Activated CD4-positive, alpha-beta T cell treated with anti-CD3 and anti-CD28 coated beads, Interleukin-2, amount 50 U/mL, for 4 hours (primary cell): Measurements from ENCODE around the gene HGFAC.
"Not testable (repeated sequence)": the region's sequence is repeated elsewhere in the genome, so short reads cannot be mapped to it uniquely, and the experiment has no call there.

Source experiments
- DNase-seq, 2 experiments: peaks; one replicate each; pipeline ENCODE4 v3.0.0-alpha.2; 2020

Gene HGFAC

DNA sequence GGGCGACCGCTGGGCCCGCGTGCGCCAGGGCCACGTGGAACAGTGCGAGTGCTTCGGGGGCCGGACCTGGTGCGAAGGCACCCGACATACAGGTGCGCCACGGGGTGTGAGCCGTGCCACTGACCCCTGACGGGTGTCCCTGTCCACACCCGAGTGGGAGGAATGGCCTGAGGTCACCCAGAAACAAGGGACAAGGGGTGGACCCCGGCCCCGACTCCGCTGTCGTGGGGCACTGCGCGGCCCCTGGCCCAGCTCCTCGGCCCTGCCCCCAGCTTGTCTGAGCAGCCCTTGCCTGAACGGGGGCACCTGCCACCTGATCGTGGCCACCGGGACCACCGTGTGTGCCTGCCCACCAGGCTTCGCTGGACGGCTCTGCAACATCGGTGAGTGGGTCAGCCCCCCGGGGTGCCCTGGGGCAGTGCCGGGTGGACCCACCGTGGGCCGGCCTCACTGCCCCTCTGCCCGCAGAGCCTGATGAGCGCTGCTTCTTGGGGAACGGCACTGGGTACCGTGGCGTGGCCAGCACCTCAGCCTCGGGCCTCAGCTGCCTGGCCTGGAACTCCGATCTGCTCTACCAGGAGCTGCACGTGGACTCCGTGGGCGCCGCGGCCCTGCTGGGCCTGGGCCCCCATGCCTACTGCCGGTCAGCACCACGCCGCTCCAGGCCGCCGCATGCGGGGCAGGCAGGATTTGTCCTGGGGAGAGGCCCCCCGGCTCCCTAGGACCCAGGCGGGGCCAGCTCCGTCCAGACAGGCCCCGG lies 2.8 kb downstream of the HGFAC start:
- DNase-seq, result no peak

DNA sequence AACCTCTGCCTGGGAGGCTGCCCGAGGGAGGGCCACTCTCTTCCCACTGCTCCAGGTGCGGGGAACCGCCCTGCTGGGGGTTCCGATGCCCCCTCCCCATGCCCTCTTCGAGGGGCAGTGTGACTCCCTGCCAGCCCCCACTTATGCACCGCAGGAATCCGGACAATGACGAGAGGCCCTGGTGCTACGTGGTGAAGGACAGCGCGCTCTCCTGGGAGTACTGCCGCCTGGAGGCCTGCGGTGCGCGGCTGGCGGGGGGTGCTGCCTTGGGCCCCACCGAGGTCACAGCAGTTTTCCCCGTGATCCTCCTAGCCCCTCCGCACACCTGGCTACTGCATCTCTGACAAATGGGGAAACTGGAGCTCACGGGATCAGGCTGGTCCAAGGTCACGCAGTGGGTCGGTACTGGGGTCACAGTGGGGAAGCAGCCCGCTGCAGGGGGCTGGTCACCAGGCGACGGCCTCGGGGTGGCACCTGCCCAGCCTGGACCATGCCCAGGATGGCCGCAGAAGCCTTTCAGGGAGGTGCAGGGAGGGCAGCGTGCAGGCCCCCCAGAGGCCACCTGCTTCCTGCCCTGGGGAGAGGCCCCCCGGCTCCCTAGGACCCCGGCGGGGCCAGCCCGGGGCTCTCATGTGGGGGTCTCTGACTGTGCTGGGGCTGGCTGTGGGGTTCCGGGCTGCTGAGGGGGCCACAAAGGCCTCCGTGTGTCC lies 3.5 kb downstream of the HGFAC start:
- DNase-seq, result no peak

DNA sequence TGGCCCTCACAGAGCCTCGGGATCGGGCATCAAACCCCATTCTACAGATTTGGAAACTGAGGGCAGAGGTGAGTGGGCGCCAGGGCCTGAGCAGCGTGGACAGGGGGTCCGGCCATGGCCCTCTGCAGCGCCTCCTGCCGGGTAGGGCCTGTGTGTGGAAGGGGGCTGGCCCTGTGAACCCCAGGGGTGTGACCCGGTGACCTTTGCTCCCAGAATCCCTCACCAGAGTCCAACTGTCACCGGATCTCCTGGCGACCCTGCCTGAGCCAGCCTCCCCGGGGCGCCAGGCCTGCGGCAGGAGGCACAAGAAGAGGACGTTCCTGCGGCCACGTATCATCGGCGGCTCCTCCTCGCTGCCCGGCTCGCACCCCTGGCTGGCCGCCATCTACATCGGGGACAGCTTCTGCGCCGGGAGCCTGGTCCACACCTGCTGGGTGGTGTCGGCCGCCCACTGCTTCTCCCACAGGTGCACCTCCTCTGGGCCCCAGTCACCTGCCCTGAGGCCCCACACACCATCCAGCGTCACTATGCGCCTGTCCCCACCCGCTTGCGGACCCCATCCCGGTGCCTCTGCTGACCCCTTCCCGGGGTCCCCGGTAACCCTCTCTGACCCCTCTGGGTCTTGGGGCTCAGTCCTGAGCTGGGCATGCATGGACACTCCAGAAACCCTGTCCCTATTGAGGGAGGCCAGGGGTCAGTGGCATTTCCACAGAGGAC lies 4.2 kb downstream of the HGFAC start:
- no peak for DNase-seq

GRCh38 chr4:3446631-3447320 lies 5.0 kb downstream of the HGFAC start:
- no peak for DNase-seq

GRCh38 chr4:3447431-3448395 lies 5.9 kb downstream of the HGFAC start:
- no peak for DNase-seq

DNA sequence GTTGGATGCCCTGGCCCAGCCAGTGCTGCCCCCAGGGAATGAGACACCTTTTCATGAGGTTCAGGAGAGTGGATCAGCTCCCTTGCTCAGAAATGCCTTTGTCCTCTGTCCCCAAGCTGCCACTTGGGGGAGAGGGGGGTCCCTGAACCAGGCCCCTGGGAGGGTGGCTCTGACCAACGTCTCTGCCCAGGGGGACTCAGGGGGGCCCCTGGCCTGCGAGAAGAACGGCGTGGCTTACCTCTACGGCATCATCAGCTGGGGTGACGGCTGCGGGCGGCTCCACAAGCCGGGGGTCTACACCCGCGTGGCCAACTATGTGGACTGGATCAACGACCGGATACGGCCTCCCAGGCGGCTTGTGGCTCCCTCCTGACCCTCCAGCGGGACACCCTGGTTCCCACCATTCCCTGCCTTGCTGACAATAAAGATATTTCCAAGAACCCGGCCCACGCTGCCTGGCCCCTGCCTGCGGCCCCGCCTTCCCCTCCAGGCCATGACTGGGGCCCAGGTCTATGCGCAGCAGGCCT lies 7.3 kb downstream of the HGFAC start:
- DNase-seq, result no peak

GRCh38 chr4:3449574-3450534 lies 8.1 kb downstream of the HGFAC start:
- DNase-seq, result no peak

DNA sequence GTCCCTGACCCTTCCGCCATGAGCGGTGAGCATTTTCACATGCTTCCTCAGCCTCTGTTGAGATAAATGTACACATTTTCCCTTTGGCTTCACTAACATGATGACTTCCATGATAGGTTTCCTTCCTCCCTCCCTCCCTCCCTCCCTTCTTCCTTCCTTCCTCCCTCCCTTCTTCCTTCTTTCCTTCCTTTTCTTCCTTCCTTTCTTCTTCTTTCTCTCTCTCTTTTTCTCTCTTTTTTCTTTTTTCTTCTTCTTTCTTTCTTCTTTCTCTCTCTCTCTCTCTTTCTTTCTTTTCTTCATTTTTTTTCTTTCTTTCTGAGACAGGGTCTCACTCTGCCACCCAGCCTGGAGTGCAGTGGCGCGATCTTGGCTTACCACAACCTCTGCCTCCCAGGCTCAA lies 8.9 kb downstream of the HGFAC start:
- DNase-seq, result no peak

GRCh38 chr4:3451956-3452355 lies 10.2 kb downstream of the HGFAC start:
- no peak for DNase-seq

- DNase-seq, result no peak
Observed at GRCh38 chr4:3452376-3452775, 10.6 kb downstream of the HGFAC start.

- DNase-seq, result not testable (repeated sequence)
Observed at GRCh38 chr4:3455596-3455995, 13.8 kb downstream of the HGFAC start.

DNA sequence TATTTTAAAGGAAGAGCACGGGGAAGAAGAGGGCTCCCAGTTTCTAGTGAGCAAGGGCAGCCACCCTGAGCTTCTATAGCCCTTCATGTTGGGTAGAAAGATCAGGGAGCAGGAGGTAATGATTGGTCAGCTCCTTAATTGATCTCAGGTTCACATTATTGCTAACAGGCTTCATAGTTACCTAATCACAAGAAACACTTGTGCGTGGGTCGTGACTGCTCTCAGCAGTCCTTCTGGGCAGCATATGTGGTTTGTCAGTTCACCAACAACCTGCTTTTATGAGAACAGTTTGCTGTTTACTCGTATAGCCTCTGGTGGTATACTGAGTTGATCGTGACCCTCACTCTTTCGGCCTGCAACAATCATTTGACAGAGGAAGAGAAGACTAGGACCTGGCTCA lies 16.6 kb downstream of the HGFAC start:
- no peak for DNase-seq

- not testable (repeated sequence) for DNase-seq
Observed at GRCh38 chr4:3459156-3459555, 17.4 kb downstream of the HGFAC start.

GRCh38 chr4:3460926-3461325 lies 19.2 kb downstream of the HGFAC start:
- DNase-seq, result no peak

DNA sequence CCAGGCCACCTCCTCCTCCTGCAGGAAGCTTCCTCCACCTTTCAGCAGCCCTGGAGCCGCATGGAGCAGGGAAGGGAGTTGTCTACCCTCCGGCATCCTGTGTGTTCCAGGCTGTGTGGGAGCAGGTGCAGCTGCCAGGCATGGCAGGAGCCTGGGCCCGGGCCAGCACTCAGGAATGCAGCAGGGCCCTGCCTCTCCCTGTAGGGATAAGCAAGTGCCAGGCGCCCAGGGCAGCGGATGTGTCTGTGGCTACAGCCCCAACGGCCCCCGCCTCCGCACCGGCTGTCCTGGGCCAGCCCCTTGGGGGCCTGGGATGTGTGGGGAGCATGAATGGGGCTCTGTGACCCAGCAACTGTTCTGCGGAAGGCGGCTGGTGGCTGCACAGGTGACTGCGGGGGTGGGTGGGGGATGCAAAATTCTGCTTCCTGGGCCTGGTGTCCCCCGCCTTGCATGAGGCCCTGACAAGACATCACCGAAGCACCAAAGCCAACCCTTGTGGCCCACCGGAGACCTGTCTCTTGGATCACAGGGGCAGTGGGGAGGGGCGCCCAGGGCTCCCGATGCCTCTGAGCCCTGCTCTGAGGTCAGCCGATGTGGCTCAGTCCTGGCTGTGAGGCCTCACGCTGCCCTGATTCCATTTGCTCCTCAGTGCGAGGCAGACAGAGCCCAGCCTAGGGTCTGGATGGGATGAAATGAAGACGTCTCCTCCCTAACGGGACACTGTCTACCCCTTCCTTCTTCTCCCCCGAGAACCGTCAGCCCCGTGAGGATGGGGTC lies 19.9 kb downstream of the HGFAC start:
- no peak for DNase-seq

DNA sequence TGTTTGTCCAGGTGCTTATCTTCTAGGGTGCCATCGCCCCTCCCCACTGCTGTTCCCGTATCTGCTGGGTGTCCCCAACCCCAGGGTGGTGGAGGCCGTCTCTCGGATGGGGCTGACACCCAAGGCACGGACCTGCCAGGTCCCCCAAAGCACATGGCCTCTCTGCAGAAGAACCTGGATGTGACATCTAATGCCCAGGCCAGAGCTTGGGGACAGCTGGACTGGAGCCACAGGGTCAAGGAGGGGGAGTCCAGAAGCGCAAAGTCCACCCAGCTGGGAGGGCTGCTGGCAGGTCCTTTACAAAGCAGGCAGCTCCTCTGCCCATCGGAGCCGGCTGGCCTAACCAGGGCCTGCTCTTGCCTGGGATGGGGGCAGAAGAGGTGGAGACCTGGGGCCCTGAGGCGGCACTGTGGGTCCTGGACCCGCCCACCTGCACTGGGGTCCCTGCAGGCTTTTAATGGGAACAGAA lies 20.6 kb downstream of the HGFAC start:
- DNase-seq, result no peak

DNA sequence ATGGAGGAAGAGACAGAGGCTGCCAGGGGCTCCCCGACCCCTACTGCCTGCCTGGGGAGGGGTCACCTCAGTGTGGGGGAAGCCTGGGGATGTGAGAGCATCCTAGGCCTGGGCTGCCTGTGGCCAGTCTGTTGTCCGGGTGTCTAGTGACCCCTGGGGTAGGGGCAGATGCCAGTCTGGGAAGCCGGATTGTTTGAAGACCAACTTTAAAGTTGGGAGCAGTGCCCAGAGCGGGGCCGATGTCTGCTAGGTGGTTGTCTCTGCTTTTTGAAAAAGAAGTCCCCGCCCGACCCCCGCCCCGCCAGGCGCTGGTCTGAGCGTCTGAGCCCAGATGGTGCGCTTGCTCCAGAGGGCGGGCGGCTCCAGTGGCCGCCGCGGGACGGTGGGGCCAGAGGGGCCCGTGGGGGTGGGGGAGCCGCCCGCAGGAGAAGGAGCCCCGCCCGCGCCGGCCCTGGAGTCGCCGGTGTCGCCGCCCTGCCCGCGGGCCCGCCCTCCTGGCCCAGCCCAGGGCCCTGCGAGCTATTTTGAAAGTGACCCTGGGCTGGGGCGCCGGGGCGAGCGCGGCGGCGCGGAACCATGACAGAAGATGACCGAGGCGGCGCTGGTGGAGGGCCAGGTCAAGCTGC lies 21.1 kb downstream of the HGFAC start, which contains the start of gene DOK7:
Gene DOK7 (plus strand): TSS at position 517 of the 626 bp plus-strand sequence. CDS start 70 bp downstream, at position 587.
- DNase-seq, result no peak

GRCh38 chr4:3463556-3464348 lies 22.0 kb downstream of the HGFAC start:
- DNase-seq, result no peak
